GM21619 (cell line): ENCODE measurements around the gene GJB3.
A peak's percentile ranks its signal among the peaks of the same experiment; 100 is the strongest.
"Not testable (repeated sequence)": the region's sequence is repeated elsewhere in the genome, so short reads cannot be mapped to it uniquely, and the experiment has no call there.

Experiments
- ATAC-seq: cut with Tn5 transposase; IDR thresholded peaks from one replicate; pipeline ENCODE4 v1.9.1; 2021; ENCODE audit not compliant: unreplicated experiment

The GJB3 gene

GRCh38 chr1:34781071-34781843 is at the start of gene GJB3:
GJB3 (plus strand) TSS chr1:34781214; CDS start chr1:34784763, 3,549 bp downstream.
- no peak for ATAC-seq

- ATAC-seq, result not testable (repeated sequence)
These were observed 48.2 kb upstream of the GJB3 start for GRCh38 chr1:34732831-34733230.

GRCh38 chr1:34736692-34737091 is 44.3 kb upstream of the GJB3 start:
- ATAC-seq, result no peak

- not testable (repeated sequence) for ATAC-seq
These were observed 43.8 kb upstream of the GJB3 start for GRCh38 chr1:34737236-34737635.

GRCh38 chr1:34739613-34740012 is 41.4 kb upstream of the GJB3 start:
- ATAC-seq, result no peak

- no peak for ATAC-seq
These were observed 40.7 kb upstream of the GJB3 start for GRCh38 chr1:34740161-34740868.

GRCh38 chr1:34742667-34743270 is 38.2 kb upstream of the GJB3 start:
- peak; percentile 69 for ATAC-seq

- ATAC-seq, result no peak
These were observed 37.2 kb upstream of the GJB3 start for GRCh38 chr1:34743775-34744174.

GRCh38 chr1:34744851-34745250 is 36.2 kb upstream of the GJB3 start:
- no peak for ATAC-seq

GRCh38 chr1:34745666-34746065 is 35.3 kb upstream of the GJB3 start:
- ATAC-seq, result no peak

- ATAC-seq, result no peak
These were observed 34.9 kb upstream of the GJB3 start for GRCh38 chr1:34746101-34746500.

GRCh38 chr1:34746785-34747637 is 34.0 kb upstream of the GJB3 start:
- no peak for ATAC-seq

GRCh38 chr1:34747638-34747941 is 33.4 kb upstream of the GJB3 start:
- no peak for ATAC-seq

GRCh38 chr1:34749992-34750391 is 31.0 kb upstream of the GJB3 start:
- ATAC-seq, result no peak

GRCh38 chr1:34750610-34751009 is 30.4 kb upstream of the GJB3 start:
- no peak for ATAC-seq

GRCh38 chr1:34753163-34753562 is 27.9 kb upstream of the GJB3 start:
- no peak for ATAC-seq

GRCh38 chr1:34754964-34755637 is 25.9 kb upstream of the GJB3 start, which contains the start of gene GJB5:
GJB5 (plus strand) TSS chr1:34755047; CDS start chr1:34757331, 2,284 bp downstream.
- no peak for ATAC-seq

- no peak for ATAC-seq
These were observed 25.1 kb upstream of the GJB3 start for GRCh38 chr1:34755961-34756360.

- no peak for ATAC-seq
These were observed 23.6 kb upstream of the GJB3 start for GRCh38 chr1:34757386-34757785.

- ATAC-seq, result no peak
These were observed 22.3 kb upstream of the GJB3 start for GRCh38 chr1:34758751-34759150.
